Upper lobe of right lung (tissue), 1 donor: ENCODE results near the gene IL31RA. TPM values are rescaled to one million over a fixed set of nuclear protein-coding genes. Genes with fewer than 3 reads are reported as not detected.

Source experiments
- ATAC-seq: fragments of 200-7000 bp; cut with Tn5 transposase; one replicate; pipeline ENCODE4 v1.9.1; 2020; ENCODE audit warnings: mild to moderate bottlenecking, moderate library complexity
- DNase-seq: peaks from one replicate; pipeline ENCODE4 v3.0.0-alpha.2; 2020
- H3K27ac ChIP-seq: fragments of 200-600 bp; one replicate; pipeline ENCODE4 v1.8.0; 2022
- H3K27me3 ChIP-seq: fragments of 200-600 bp; one replicate; pipeline ENCODE4 v1.8.0; 2022; ENCODE audit warnings: mild to moderate bottlenecking
- H3K36me3 ChIP-seq: fragments of 200-600 bp; one replicate; pipeline ENCODE4 v1.8.0; 2022
- H3K4me1 ChIP-seq: fragments of 200-600 bp; one replicate; pipeline ENCODE4 v1.8.0; 2022
- H3K4me3 ChIP-seq: fragments of 200-600 bp; one replicate; pipeline ENCODE4 v1.8.0; 2022; ENCODE audit warnings: mild to moderate bottlenecking
- H3K9me3 ChIP-seq: fragments of 200-600 bp; one replicate; pipeline ENCODE4 v1.8.0; 2022
- intact Hi-C: fragments of 100-400 bp; cut with DNase I; formaldehyde crosslinking; loops from one replicate; pipeline ENCODE4 v1.11.0; 2022
- total RNA-seq: library from RNA; stranded (reverse); fragmentation: NEBNext Ultra II Directional; extraction: Animal tissue kit (Norgen Biotek cat#: 25700); gene quantifications from one replicate; pipeline ENCODE4 v1.2.1, GENCODE V29; 2021
- TF ChIP-seq, protein P1 (sequence below): fragments of 200-600 bp; IDR thresholded peaks from one replicate; pipeline ENCODE4 v1.8.0; 2022; ENCODE audit warnings: antibody characterized with exemption
- donor health status: DM: no; HTN: yes; CAD: no; lungs with severe emphysema.

IL31RA gene
- total RNA-seq, 1 donor from 2014 or later, result 0.14 TPM

DNA sequence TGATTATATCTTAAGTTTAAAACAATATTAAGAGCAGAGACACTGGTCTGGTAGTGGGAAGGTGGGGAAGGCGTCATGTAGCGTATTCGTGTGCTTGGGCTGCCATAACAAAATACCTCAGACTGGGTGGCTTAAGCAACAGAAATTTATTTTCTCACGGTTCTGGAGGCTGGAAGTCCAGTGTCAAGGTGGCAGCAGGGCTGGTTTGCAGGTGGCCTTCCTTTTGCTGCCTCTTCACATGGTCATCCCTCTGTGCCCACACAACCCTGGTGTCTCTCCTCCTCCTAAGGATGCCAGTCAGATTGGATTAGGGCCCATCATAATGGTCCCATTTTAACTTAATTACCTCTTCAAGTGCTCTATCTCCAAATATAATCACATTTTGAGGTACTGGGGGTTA lies 9.6 kb downstream of the IL31RA start:
- no peaks in the 10 kb centered on the region for H3K36me3 ChIP-seq
- H3K4me3 ChIP-seq, result no peak overlapping the region
- H3K9me3 ChIP-seq, result no peaks in the 10 kb centered on the region
- H3K27me3 ChIP-seq, result no peaks in the 10 kb centered on the region
- intact Hi-C loops, result no loop called here
- no peak overlapping the region for H3K27ac ChIP-seq
- ATAC-seq (no peak), DNase-seq (no peak)
- H3K4me1 ChIP-seq, result no peaks in the 10 kb centered on the region
- TF ChIP-seq, protein P1, sequence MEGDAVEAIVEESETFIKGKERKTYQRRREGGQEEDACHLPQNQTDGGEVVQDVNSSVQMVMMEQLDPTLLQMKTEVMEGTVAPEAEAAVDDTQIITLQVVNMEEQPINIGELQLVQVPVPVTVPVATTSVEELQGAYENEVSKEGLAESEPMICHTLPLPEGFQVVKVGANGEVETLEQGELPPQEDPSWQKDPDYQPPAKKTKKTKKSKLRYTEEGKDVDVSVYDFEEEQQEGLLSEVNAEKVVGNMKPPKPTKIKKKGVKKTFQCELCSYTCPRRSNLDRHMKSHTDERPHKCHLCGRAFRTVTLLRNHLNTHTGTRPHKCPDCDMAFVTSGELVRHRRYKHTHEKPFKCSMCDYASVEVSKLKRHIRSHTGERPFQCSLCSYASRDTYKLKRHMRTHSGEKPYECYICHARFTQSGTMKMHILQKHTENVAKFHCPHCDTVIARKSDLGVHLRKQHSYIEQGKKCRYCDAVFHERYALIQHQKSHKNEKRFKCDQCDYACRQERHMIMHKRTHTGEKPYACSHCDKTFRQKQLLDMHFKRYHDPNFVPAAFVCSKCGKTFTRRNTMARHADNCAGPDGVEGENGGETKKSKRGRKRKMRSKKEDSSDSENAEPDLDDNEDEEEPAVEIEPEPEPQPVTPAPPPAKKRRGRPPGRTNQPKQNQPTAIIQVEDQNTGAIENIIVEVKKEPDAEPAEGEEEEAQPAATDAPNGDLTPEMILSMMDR, result no peak

DNA sequence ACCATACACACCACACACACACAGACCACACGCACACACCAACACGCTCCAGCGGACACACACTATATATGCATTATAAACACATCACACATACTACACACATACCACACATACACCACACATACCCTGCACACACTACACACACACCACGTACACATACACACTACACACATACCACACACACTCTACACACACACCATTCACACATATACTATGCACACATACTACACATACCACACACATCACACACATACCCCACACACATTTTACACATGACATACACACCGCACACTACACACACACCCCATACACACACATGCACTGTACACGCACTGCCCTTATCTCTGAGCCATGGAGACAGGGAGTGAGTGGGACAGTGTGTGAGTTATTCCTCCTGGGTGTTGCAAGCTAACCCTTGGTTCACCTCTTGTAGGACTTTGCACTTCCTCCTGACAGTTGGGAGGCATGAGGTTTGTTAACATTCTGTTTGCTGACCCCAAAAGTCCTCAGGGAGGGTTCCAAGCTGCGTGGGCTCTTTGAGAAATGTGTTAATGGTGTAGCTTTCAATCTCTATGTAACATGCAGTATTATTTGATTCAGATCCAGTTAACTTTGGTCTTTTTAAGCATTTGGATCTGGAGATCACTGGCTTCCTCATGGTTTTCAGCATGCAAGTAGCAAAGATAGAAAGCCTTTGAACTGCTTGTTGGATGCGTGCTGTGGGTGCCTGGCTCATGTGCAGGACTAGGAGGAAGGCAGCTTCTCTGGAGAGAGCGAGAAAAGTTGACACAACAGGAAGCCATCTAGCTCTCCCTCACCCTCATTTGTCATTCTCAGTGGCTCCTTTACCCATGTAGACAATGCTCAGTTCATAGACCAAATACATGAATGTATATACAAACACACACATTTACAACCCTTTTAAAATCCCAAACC lies 13.7 kb downstream of the IL31RA start:
- DNase-seq (no peak), ATAC-seq (peak; percentile 80)
- H3K4me1 ChIP-seq, result no peaks in the 10 kb centered on the region
- intact Hi-C loops, result no loop called here
- H3K36me3 ChIP-seq, result no peaks in the 10 kb centered on the region
- TF ChIP-seq, protein P1, result no peak
- no peaks in the 10 kb centered on the region for H3K27me3 ChIP-seq
- no peaks in the 10 kb centered on the region for H3K9me3 ChIP-seq
- H3K27ac ChIP-seq, result no peak overlapping the region
- no peak overlapping the region for H3K4me3 ChIP-seq

DNA sequence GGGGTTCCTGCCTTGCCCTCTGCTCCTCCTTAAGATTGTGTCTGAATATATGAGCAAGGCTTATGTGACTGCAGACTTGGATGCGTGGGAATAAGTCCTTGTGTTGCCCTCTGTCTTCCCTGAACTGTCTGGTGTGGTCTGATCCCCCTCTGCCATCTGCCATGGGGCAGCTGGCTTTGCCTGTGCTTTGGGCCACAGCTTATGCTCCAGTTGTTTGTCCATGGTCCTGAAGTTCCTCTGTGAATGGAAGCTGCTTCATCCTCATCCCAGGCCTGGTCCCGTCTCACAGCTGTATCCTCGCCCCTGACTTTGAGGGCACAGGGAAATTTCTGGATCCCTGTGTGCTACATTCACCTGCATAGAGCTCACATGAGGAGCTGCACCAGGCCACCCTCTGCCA lies 14.7 kb downstream of the IL31RA start:
- no peaks in the 10 kb centered on the region for H3K36me3 ChIP-seq
- ATAC-seq (no peak), DNase-seq (no peak)
- intact Hi-C loops, result no loop called here
- no peak overlapping the region for H3K4me3 ChIP-seq
- TF ChIP-seq, protein P1, result no peak
- no peaks in the 10 kb centered on the region for H3K9me3 ChIP-seq
- no peaks in the 10 kb centered on the region for H3K27me3 ChIP-seq
- no peaks in the 10 kb centered on the region for H3K4me1 ChIP-seq
- H3K27ac ChIP-seq, result no peak overlapping the region

DNA sequence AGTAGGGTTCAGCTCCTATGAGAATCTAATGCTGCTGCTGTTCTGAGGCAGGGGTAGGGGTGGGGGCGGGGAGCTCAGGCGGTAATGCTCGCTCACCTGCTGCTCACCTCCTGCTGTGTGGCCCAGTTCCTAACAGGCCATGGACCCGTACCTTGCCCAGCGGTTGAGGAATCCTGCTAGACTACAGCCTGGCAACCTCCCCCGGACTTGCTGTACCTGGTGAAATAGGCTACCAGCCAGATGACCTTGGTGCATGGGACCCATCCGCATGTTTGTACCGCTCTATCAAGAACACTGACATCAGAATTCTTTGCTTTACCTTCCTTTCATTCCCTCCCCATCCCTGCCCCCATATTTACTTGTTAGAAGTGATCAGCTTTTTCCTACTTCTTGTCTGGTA lies 15.3 kb downstream of the IL31RA start:
- TF ChIP-seq, protein P1, result no peak
- ATAC-seq, result no peak
- no peak overlapping the region for H3K4me3 ChIP-seq

DNA sequence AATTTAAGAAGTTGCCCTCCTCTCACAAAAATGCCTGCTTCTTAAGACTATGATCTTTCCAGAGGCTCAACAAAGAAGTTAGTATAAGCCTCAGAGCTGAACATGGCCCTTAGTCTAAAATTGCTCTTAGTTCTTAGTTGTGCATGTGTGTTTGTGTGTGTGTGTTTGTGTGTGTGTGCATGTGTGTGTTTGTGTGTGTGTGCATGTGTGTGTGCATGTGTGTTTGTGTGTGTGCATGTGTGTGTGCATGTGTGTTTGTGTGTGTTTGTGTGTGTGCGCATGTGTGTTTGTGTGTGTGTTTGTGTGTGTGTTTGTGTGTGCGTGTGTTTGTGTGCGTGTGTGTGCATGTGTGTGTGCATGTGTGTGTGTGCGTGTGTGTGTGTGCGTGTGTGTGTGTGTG lies 15.8 kb downstream of the IL31RA start:
- Histone ChIP-seq H3K27ac (no peak overlapping the region), H3K27me3 (no peaks in the 10 kb centered on the region), H3K9me3 (no peaks in the 10 kb centered on the region), H3K36me3 (no peaks in the 10 kb centered on the region), H3K4me3 (no peak overlapping the region), H3K4me1 (no peaks in the 10 kb centered on the region)
- DNase-seq, result no peak
- intact Hi-C loops, result no loop called here
- TF ChIP-seq, protein P1, result no peak
- no peak for ATAC-seq

More for the DNA sequence above, 15.3 kb downstream of the IL31RA start:
- no peaks in the 10 kb centered on the region for H3K36me3 ChIP-seq
- H3K27ac ChIP-seq, result no peak overlapping the region
- intact Hi-C loops, result no loop called here
- no peaks in the 10 kb centered on the region for H3K9me3 ChIP-seq
- no peaks in the 10 kb centered on the region for H3K27me3 ChIP-seq
- DNase-seq, result no peak
- H3K4me1 ChIP-seq, result no peaks in the 10 kb centered on the region
